HG02588 (cell line): ENCODE data around the gene SLX4.

ENCODE experiments used
- ATAC-seq: cut with Tn5 transposase; IDR thresholded peaks from one replicate; pipeline ENCODE4 v1.9.1; 2021; ENCODE audit warnings: mild to moderate bottlenecking, moderate library complexity; ENCODE audit not compliant: unreplicated experiment

The SLX4 gene

GRCh38 chr16:3583303-3584038 lies 27.9 kb downstream of the SLX4 start:
- ATAC-seq = no peak

- no peak for ATAC-seq
Measured at GRCh38 chr16:3582276-3583165, 28.9 kb downstream of the SLX4 start.

GRCh38 chr16:3581392-3581791 lies 30.0 kb downstream of the SLX4 start:
- no peak for ATAC-seq

GRCh38 chr16:3580686-3581085 lies 30.7 kb downstream of the SLX4 start:
- no peak for ATAC-seq

GRCh38 chr16:3580251-3580651 lies 31.2 kb downstream of the SLX4 start:
- no peak for ATAC-seq

- no peak for ATAC-seq
Measured at GRCh38 chr16:3579776-3580175, 31.6 kb downstream of the SLX4 start.

GRCh38 chr16:3578610-3579551 lies 32.5 kb downstream of the SLX4 start:
- peak; percentile 43 for ATAC-seq

GRCh38 chr16:3578121-3578520 lies 33.3 kb downstream of the SLX4 start:
- ATAC-seq = no peak

GRCh38 chr16:3577302-3577752 lies 34.1 kb downstream of the SLX4 start, which contains the start of gene NLRC3:
TSS of gene NLRC3 (minus strand) at chr16:3577403. CDS start at chr16:3565036, 12,367 bp downstream.
- no peak for ATAC-seq

GRCh38 chr16:3576211-3576610 lies 35.2 kb downstream of the SLX4 start:
- no peak for ATAC-seq

- no peak for ATAC-seq
Measured at GRCh38 chr16:3575491-3575890, 35.9 kb downstream of the SLX4 start.

GRCh38 chr16:3574195-3574594 lies 37.2 kb downstream of the SLX4 start:
- no peak for ATAC-seq

- ATAC-seq = no peak
Measured at GRCh38 chr16:3573146-3573815, 38.1 kb downstream of the SLX4 start.

- ATAC-seq = no peak
Measured at GRCh38 chr16:3570420-3571062, 40.9 kb downstream of the SLX4 start.

- ATAC-seq = no peak
Measured at GRCh38 chr16:3569851-3570250, 41.6 kb downstream of the SLX4 start.

- no peak for ATAC-seq
Measured at GRCh38 chr16:3566990-3567389, 44.4 kb downstream of the SLX4 start.

GRCh38 chr16:3564889-3565141 lies 46.6 kb downstream of the SLX4 start:
- no peak for ATAC-seq

- no peak for ATAC-seq
Measured at GRCh38 chr16:3564130-3564888, 47.1 kb downstream of the SLX4 start.

GRCh38 chr16:3562914-3563480 lies 48.4 kb downstream of the SLX4 start:
- ATAC-seq = no peak
